Thyroid gland (tissue), 4 donors: ENCODE measurements around the gene TMEM254.

Experiments used
- CTCF ChIP-seq, 6 experiments: fragments of 200-600 bp in 3 of 6; fragments of 450-650 bp in 3 of 6; sonication (generic) in 3 of 6; IDR thresholded peaks; one replicate each; pipeline ENCODE4 v1.5.1; 2016 to 2019; ENCODE audit warnings: antibody characterized with exemption in 6 of 6, mild to moderate bottlenecking in 2 of 6, inconsistent platforms in 1 of 6, moderate library complexity in 1 of 6
- POLR2A ChIP-seq, 2 donors: fragments of 450-650 bp; IDR thresholded peaks; one replicate each; pipeline ENCODE4 v1.6.1; 2017; ENCODE audit warnings: antibody characterized with exemption in 2 of 2, mild to moderate bottlenecking in 2 of 2, moderate library complexity in 1 of 2

- TF ChIP-seq CTCF (IDR thresholded peaks at IDR 0.05), result no peak
- no peak for TF ChIP-seq POLR2A (IDR thresholded peaks at IDR 0.05)
Observed at GRCh38 chr10:80122110-80122710, 43.7 kb downstream of the TMEM254 start.
